ENCODE results near the gene SLC38A8.

DNA sequence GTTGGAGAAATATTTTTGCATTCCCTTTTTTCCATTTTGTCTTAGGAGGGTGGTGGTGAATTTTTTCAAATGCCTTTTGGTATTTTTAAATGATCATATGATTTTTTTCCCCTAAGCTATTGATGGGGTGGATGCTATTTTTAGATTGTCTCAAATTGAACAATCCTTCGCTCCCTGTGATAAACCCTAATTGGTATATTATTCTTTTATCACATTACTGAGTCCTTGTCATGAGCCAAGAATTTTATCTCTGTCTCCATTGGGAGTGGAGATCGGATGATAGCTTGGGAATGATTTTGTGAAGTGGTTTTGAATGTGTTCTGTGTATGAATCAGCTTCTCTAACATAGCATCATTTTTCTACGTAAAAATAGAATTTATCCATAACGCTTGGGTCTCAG lies 59.1 kb downstream of the SLC38A8 start:
- TF ChIP-seq POLR2AphosphoS5 (IDR thresholded peaks at IDR 0.05; ENCODE audit: borderline replicate concordance, low read depth, low read length) (no peak), EZH2 (IDR thresholded peaks at IDR 0.05) (no peak)
